K562 (cell line): ENCODE measurements around the gene OR2V2. TPM values are rescaled to one million over a fixed set of nuclear protein-coding genes. Genes with fewer than 3 reads are reported as not detected.

Experiments
- ATAC-seq: fragments of 200-7000 bp; cut with Tn5 transposase; 3 replicates; pipeline ENCODE4 v1.9.1; 2020; ENCODE audit warnings: moderate library complexity
- BruUV-seq: library from RNA; stranded (reverse); fragments of 400-500 nt; replicated peaks from 2 replicates; lab custom pipeline; 2021; lab: Mats Ljungman, UMichigan
- CTCF ChIA-PET: fragments of 300-600 bp; formaldehyde crosslinking; extraction: SDS; loops from one replicate; lab custom pipeline; 2021; ENCODE audit warnings: low intra/inter-chr PET ratio; lab: Yijun Ruan, JAX
- POLR2A ChIA-PET: fragments of 300-600, 350-650 bp; sonication (Branson Sonifier 250); formaldehyde crosslinking; extraction: SDS; loops from one replicate; lab custom pipeline; 2021; ENCODE audit warnings: antibody characterized with exemption, inconsistent platforms; lab: Yijun Ruan, JAX
- DNase-seq, 4 experiments: peaks; one replicate each; pipeline versions ENCODE4 v3.0.0 to v3.0.0-alpha.2; 2011 to 2018; ENCODE audit warnings: low spot score in 3 of 4, mixed read lengths in 3 of 4; ENCODE audit errors: extremely low read depth in 1 of 4
- FAIRE-seq: peaks from 2 replicates; lab custom pipeline; 2011; peaks lifted over from hg19 to GRCh38; lab: Jason Lieb, UNC
- H2AFZ ChIP-seq: 2 replicates; pipeline ENCODE4 v1.6.0; 2011; ENCODE audit warnings: low read depth, low read length, control low read depth, inconsistent platforms
- H3K27ac ChIP-seq: fragments of 200-600 bp; 3 replicates; pipeline ENCODE4 v1.8.0; 2011; ENCODE audit warnings: low read depth, mild to moderate bottlenecking, control low read depth, inconsistent platforms, low read length, moderate library complexity, mixed read lengths; ENCODE audit errors: extremely low read depth
- H3K27me3 ChIP-seq, 2 experiments: fragments of 300-600 bp in 1 of 2; 2 replicates in 1 of 2; 3 replicates in 1 of 2; pipeline versions ENCODE4 v1.6.0 to v1.8.0; 2011; ENCODE audit warnings: inconsistent platforms in 2 of 2, low read length in 2 of 2, mild to moderate bottlenecking in 1 of 2, mixed read lengths in 1 of 2, moderate library complexity in 1 of 2; ENCODE audit not compliant: control insufficient read depth in 2 of 2, insufficient read depth in 2 of 2
- H3K36me3 ChIP-seq: fragments of 300-600 bp; 3 replicates; pipeline ENCODE4 v1.8.0; 2011; ENCODE audit warnings: mild to moderate bottlenecking, low read length, inconsistent platforms; ENCODE audit not compliant: control insufficient read depth, insufficient read depth
- H3K4me1 ChIP-seq, 2 experiments: fragments of 200-600 bp in 1 of 2; replicated peaks in 1 of 2; 2 replicates in 1 of 2; 3 replicates in 1 of 2; pipeline versions ENCODE4 v1.5.1 to v1.8.0; 2011; ENCODE audit warnings: inconsistent platforms in 2 of 2, low read length in 2 of 2, mild to moderate bottlenecking in 1 of 2, mixed read lengths in 1 of 2, moderate library complexity in 1 of 2; ENCODE audit not compliant: control insufficient read depth in 2 of 2, insufficient read depth in 2 of 2
- H3K4me2 ChIP-seq: 2 replicates; pipeline ENCODE4 v1.6.1; 2011; ENCODE audit warnings: low read length, control low read depth, inconsistent platforms, mixed read lengths; ENCODE audit not compliant: insufficient read depth
- H3K4me3 ChIP-seq: fragments of 200-600 bp; sonication (generic), shearing (Covaris generic); 2 replicates; pipeline ENCODE4 v1.5.1; 2016; ENCODE audit warnings: control low read depth, inconsistent platforms
- H3K79me2 ChIP-seq: fragments of 200-600 bp; 3 replicates; pipeline ENCODE4 v1.8.0; 2011; ENCODE audit warnings: low read length, inconsistent platforms; ENCODE audit not compliant: control insufficient read depth, insufficient read depth
- H3K9ac ChIP-seq, 2 experiments: 2 replicates each; pipeline versions ENCODE4 v1.6.0 to v1.6.1; 2011; ENCODE audit warnings: low read depth in 2 of 2, low read length in 2 of 2, control low read depth in 1 of 2, inconsistent platforms in 1 of 2, mild to moderate bottlenecking in 1 of 2, mixed read lengths in 1 of 2; ENCODE audit not compliant: insufficient read depth in 1 of 2
- H3K9me1 ChIP-seq: one replicate; pipeline ENCODE4 v1.6.0; 2011; ENCODE audit warnings: inconsistent platforms, mild to moderate bottlenecking, low read length, moderate library complexity; ENCODE audit not compliant: control insufficient read depth, insufficient read depth
- H3K9me3 ChIP-seq: replicated peaks from 2 replicates; pipeline ENCODE4 v1.5.1; 2011; ENCODE audit warnings: low read depth, low read length, inconsistent platforms; ENCODE audit not compliant: control insufficient read depth, insufficient read depth
- H4K20me1 ChIP-seq: replicated peaks from 2 replicates; pipeline ENCODE4 v1.6.1; 2011; ENCODE audit warnings: low read length, inconsistent platforms, mixed read lengths; ENCODE audit not compliant: control insufficient read depth, insufficient read depth
- ILK ChIP-seq: fragments of 450-650 bp; IDR thresholded peaks from 2 replicates; pipeline ENCODE4 v1.6.1; 2016; ENCODE audit warnings: missing genetic modification characterization, low read depth, mild to moderate bottlenecking, missing compliant biosample characterization, moderate library complexity, borderline replicate concordance
- WGBS: fragments of 100-300 bp; shearing (Covaris generic); methylation state at CpG from one replicate; pipeline ENCODE4 v1.1.6; 2016; ENCODE audit warnings: low coverage, mixed read lengths; ENCODE audit not compliant: insufficient coverage; ENCODE audit errors: missing lambda C conversion rate; 5-methylcytosine and 5-hydroxymethylcytosine counted together
- in situ Hi-C: fragments of 300-500 bp; cut with MboI; formaldehyde crosslinking; loops from 4 replicates; pipeline ENCODE4 v1.15.0; 2018; ENCODE audit warnings: inconsistent platforms, mixed read lengths
- intact Hi-C: fragments of 100-400 bp; cut with micrococcal nuclease; formaldehyde crosslinking; loops from 2 replicates; pipeline ENCODE4 v1.14.2; 2022
- polyA plus RNA-seq, 8 experiments: library from polyadenylated mRNA; depleted of rRNA in 4 of 8; stranded (reverse) in 5 of 8; unstranded in 3 of 8; fragments of >200 nt; fragmentation: Nextera tagmentation in 2 of 8; fragmentation: Illumina TruSeq in 1 of 8; extraction: Ambion mirVana in 2 of 8; extraction: Trizol in 1 of 8; gene quantifications; 2 replicates each; pipeline versions ENCODE4 v1.2.1 to v1.2.3, GENCODE V29; 2011 to 2014; ENCODE audit warnings: inconsistent platforms in 1 of 8, missing spikeins in 1 of 8
- total RNA-seq, 7 experiments: library from RNA; depleted of rRNA in 6 of 7; stranded (reverse); fragments of >200 nt in 6 of 7; fragmentation: Illumina TruSeq in 2 of 7; extraction: Trizol in 2 of 7; gene quantifications; 2 replicates each; pipeline versions ENCODE4 v1.2.1 to v1.2.3, GENCODE V29; 2011 to 2021; ENCODE audit warnings: low replicate concordance in 1 of 7
- TF ChIP-seq, protein P1 (sequence below): fragments of 250-450 bp; sonication (Bioruptor Pico); IDR thresholded peaks from 2 replicates; pipeline ENCODE4 v1.4.0; 2020
- TF ChIP-seq, protein P2 (sequence below): sonication (generic); formaldehyde crosslinking; IDR thresholded peaks from 2 replicates; pipeline ENCODE4 v1.8.0; 2022; ENCODE audit warnings: mild to moderate bottlenecking, missing genetic modification reagents

The OR2V2 gene
- total and polyA plus RNA-seq, 9 of the 15 experiments (the other 6 are each of a cell fraction or from before 2014, with no cell fraction given) = 0.01 TPM; not detected in 8

DNA sequence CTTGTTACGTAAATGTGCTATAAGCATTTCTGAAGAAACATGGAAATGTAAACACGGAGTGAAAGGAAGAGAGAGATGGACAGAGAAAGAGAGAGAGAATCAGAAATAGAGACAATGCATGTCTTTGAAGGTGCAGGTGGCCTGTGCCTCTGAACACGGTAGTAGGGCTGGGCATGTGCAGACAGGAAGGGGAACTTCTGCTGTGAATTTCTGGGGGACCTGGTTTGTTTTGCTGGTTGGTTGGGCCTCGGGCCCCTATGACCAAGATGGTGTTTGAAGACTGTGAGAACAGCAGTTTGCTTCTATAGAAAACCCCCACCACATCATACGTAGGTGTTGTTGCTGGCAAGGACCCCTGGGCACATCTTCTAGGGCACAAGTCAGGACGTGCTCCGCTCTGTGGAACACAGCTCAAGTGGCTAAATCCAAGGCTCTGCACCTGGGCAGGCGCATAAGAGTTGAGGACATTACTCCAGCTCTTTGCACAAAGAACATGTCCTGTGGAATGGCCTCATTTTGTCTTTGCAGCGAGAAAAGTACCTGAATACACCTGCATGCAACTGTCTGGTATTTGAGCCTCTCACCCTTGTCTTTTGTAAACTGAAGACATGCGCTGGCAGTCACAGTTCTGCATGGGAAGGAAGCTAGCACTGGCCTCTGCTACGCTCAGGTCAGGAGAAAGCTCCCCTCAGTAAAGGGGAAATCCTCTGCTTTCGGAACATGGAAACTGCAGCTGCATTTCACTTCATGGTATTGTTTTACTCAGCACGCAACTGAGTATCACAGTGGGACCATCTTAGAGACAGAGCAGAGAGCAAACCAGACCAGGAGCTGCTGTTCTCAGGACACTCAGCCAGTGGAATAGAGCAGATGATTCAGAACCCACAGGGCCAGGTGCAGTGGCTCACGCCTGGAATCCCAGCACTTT lies 2.7 kb downstream of the OR2V2 start:
- peak overlapping the region in 1 of 2 experiments; percentile 48; a peak in 1 of 4 replicates for H3K9ac ChIP-seq
- ChIA-PET CTCF (no interaction called here), POLR2A (no interaction called here)
- in situ Hi-C loops (no loop called here), intact Hi-C loops (loop anchor here (2.0 kb wide), 1 partner anchor 281 kb away; no protein-coding TSS in a partner anchor)
- DNase-seq (no peak), ATAC-seq (no peak), FAIRE-seq (no peak)
- H3K4me3 ChIP-seq = no peak overlapping the region
- no TSS peak for BruUV-seq
- peaks cover 3 to 7% of the 10 kb centered on the region in 2 experiments; a peak in 2 of 5 replicates for H3K4me1 ChIP-seq
- H3K9me1 ChIP-seq = no peaks in the 10 kb centered on the region
- H3K27ac ChIP-seq = no peak overlapping the region
- H3K27me3 ChIP-seq = no peaks in the 10 kb centered on the region
- H3K36me3 ChIP-seq = no peaks in the 10 kb centered on the region
- H3K9me3 ChIP-seq = no peaks in the 10 kb centered on the region
- WGBS = 49% methylated on average over 14 of the region's 14 CpGs
- H2AFZ ChIP-seq = no peak overlapping the region
- H3K4me2 ChIP-seq = no peak overlapping the region
- no peaks in the 10 kb centered on the region for H4K20me1 ChIP-seq
- no peaks in the 10 kb centered on the region for H3K79me2 ChIP-seq
- TF ChIP-seq, protein P1, sequence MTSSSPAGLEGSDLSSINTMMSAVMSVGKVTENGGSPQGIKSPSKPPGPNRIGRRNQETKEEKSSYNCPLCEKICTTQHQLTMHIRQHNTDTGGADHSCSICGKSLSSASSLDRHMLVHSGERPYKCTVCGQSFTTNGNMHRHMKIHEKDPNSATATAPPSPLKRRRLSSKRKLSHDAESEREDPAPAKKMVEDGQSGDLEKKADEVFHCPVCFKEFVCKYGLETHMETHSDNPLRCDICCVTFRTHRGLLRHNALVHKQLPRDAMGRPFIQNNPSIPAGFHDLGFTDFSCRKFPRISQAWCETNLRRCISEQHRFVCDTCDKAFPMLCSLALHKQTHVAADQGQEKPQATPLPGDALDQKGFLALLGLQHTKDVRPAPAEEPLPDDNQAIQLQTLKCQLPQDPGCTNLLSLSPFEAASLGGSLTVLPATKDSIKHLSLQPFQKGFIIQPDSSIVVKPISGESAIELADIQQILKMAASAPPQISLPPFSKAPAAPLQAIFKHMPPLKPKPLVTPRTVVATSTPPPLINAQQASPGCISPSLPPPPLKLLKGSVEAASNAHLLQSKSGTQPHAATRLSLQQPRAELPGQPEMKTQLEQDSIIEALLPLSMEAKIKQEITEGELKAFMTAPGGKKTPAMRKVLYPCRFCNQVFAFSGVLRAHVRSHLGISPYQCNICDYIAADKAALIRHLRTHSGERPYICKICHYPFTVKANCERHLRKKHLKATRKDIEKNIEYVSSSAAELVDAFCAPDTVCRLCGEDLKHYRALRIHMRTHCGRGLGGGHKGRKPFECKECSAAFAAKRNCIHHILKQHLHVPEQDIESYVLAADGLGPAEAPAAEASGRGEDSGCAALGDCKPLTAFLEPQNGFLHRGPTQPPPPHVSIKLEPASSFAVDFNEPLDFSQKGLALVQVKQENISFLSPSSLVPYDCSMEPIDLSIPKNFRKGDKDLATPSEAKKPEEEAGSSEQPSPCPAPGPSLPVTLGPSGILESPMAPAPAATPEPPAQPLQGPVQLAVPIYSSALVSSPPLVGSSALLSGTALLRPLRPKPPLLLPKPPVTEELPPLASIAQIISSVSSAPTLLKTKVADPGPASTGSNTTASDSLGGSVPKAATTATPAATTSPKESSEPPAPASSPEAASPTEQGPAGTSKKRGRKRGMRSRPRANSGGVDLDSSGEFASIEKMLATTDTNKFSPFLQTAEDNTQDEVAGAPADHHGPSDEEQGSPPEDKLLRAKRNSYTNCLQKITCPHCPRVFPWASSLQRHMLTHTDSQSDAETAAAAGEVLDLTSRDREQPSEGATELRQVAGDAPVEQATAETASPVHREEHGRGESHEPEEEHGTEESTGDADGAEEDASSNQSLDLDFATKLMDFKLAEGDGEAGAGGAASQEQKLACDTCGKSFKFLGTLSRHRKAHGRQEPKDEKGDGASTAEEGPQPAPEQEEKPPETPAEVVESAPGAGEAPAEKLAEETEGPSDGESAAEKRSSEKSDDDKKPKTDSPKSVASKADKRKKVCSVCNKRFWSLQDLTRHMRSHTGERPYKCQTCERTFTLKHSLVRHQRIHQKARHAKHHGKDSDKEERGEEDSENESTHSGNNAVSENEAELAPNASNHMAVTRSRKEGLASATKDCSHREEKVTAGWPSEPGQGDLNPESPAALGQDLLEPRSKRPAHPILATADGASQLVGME (CRISPR knock-in tag) = no peak
- no peak for TF ChIP-seq ILK (tag)
- TF ChIP-seq, protein P2, sequence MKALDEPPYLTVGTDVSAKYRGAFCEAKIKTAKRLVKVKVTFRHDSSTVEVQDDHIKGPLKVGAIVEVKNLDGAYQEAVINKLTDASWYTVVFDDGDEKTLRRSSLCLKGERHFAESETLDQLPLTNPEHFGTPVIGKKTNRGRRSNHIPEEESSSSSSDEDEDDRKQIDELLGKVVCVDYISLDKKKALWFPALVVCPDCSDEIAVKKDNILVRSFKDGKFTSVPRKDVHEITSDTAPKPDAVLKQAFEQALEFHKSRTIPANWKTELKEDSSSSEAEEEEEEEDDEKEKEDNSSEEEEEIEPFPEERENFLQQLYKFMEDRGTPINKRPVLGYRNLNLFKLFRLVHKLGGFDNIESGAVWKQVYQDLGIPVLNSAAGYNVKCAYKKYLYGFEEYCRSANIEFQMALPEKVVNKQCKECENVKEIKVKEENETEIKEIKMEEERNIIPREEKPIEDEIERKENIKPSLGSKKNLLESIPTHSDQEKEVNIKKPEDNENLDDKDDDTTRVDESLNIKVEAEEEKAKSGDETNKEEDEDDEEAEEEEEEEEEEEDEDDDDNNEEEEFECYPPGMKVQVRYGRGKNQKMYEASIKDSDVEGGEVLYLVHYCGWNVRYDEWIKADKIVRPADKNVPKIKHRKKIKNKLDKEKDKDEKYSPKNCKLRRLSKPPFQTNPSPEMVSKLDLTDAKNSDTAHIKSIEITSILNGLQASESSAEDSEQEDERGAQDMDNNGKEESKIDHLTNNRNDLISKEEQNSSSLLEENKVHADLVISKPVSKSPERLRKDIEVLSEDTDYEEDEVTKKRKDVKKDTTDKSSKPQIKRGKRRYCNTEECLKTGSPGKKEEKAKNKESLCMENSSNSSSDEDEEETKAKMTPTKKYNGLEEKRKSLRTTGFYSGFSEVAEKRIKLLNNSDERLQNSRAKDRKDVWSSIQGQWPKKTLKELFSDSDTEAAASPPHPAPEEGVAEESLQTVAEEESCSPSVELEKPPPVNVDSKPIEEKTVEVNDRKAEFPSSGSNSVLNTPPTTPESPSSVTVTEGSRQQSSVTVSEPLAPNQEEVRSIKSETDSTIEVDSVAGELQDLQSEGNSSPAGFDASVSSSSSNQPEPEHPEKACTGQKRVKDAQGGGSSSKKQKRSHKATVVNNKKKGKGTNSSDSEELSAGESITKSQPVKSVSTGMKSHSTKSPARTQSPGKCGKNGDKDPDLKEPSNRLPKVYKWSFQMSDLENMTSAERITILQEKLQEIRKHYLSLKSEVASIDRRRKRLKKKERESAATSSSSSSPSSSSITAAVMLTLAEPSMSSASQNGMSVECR = no peak
